ENCODE data around the gene KTN1. TPM values are rescaled to one million over a fixed set of nuclear protein-coding genes. Genes with fewer than 3 reads are reported as not detected.
A peak's percentile ranks its signal among the peaks of the same experiment; 100 is the strongest.

The KTN1 gene
- total and polyA plus RNA-seq, 7 experiments from 2014 or later: 20.3 to 131 (median 90.7) TPM

DNA sequence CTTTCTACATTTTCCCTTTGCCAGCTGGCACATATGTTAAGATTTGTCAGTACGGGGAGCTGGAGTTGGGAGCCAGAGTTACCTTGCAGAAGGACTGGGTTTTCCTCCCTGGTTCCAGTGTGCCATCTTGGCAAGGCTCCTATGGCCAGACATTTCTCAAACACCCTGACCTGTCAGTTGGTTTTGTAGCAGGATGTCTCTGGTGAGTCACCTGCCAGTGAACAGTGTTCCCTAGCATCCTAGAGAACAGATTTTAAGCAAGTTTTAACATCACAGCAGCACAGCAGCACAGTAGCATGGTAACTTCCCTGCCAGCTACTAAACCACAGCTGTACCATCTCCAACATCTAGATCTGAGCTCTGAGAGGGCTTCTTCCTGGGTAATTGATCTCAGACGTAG lies 26.2 kb upstream of the KTN1 start:
- intact Hi-C loops (cut with micrococcal nuclease): no loop called here
- no peaks in the 10 kb centered on the region for H3K27me3 Mint-ChIP-seq

DNA sequence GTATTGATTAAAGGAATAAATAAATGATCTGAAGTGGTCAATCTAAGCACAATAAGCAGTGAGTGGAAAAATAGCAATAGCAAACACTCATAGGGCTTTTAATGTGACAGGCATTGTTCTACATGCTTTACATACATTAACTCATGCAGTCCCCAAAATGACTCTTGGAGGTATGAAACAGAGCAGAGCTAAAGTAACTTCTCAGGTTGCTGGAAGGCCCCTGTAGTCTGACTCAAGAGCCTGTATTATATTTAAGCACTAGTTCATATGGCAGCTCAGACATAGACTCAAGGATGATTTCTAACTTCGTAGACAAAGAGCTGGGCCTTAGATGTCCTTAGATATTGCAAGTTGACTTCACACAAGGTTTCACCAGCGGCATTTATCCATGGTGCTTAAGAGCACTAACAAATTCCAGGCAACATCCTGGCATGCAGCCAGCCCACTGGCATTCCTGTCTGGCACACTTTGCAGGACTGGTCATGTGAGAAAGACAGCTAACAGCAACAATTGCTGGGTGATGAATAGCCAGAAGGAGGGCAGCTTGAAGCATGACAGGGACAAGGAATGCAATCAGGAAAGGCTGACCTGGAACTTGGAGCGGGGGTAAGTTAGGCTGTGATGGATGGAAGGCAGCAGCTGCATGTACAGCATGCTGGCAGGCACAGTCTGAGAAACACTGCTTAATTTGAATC lies 22.9 kb upstream of the KTN1 start:
- Histone ChIP-seq H3K9me3 (ENCODE audit: control insufficient read depth in 2 of 3, low read length in 3 of 3) (no peaks in the 10 kb centered on the region), H3K27ac (ENCODE audit: low read depth, low read length) (no peak overlapping the region), H3K4me3 (ENCODE audit: low read length) (no peak overlapping the region), H3K4me1 (ENCODE audit: control insufficient read depth in 2 of 2, insufficient read depth in 2 of 2, low read length in 2 of 2) (no peaks in the 10 kb centered on the region), H3K36me3 (ENCODE audit: control insufficient read depth in 2 of 3, insufficient read depth in 3 of 3, low read length in 3 of 3) (no peaks in the 10 kb centered on the region), H3K27me3 (ENCODE audit: control insufficient read depth in 2 of 2, insufficient read depth in 2 of 2, low read length in 2 of 2) (no peaks in the 10 kb centered on the region)
- CTCF ChIA-PET: no interaction called here
- H3K4me3 Mint-ChIP-seq: no peak overlapping the region
- peaks cover 0 to 25% (median 6%) of the 10 kb centered on the region in 11 donors for H3K9me3 Mint-ChIP-seq
- no peak for DNase-seq
- H3K27me3 Mint-ChIP-seq: no peaks in the 10 kb centered on the region
- ATAC-seq: no peak
- H3K27ac Mint-ChIP-seq: no peak overlapping the region
- peaks cover 0 to 30% (median 14%) of the 10 kb centered on the region in 5 donors for H3K36me3 Mint-ChIP-seq
- POLR2A ChIA-PET: no interaction called here
- H3K4me1 Mint-ChIP-seq: no peaks in the 10 kb centered on the region
- intact Hi-C loops (cut with micrococcal nuclease): no loop called here

More for the DNA sequence above, 26.2 kb upstream of the KTN1 start:
- ATAC-seq: no peak
- H3K9me3 ChIP-seq (ENCODE audit: control insufficient read depth in 2 of 3, low read length in 3 of 3): no peaks in the 10 kb centered on the region
- no peaks in the 10 kb centered on the region for H3K36me3 ChIP-seq (ENCODE audit: control insufficient read depth in 2 of 3, insufficient read depth in 3 of 3, low read length in 3 of 3)
- ChIA-PET POLR2A (no interaction called here), CTCF (no interaction called here)
- peaks cover 0 to 30% (median 6%) of the 10 kb centered on the region in 11 donors for H3K9me3 Mint-ChIP-seq
- no peak overlapping the region for H3K27ac Mint-ChIP-seq
- H3K4me3 Mint-ChIP-seq: no peak overlapping the region
- H3K27ac ChIP-seq (ENCODE audit: low read depth, low read length): no peak overlapping the region
- no peaks in the 10 kb centered on the region for H3K27me3 ChIP-seq (ENCODE audit: control insufficient read depth in 2 of 2, insufficient read depth in 2 of 2, low read length in 2 of 2)
- H3K4me1 ChIP-seq (ENCODE audit: control insufficient read depth in 2 of 2, insufficient read depth in 2 of 2, low read length in 2 of 2): no peaks in the 10 kb centered on the region
- no peaks in the 10 kb centered on the region for H3K4me1 Mint-ChIP-seq
- peaks cover 0 to 27% (median 14%) of the 10 kb centered on the region in 5 donors for H3K36me3 Mint-ChIP-seq
- no peak for DNase-seq
- H3K4me3 ChIP-seq (ENCODE audit: low read length): no peak overlapping the region

- peaks cover 0 to 2% (median 0%) of the 10 kb centered on the region in 5 donors for H3K27me3 Mint-ChIP-seq
- Histone ChIP-seq H3K4me3 (ENCODE audit: low read length) (no peak overlapping the region), H3K9me3 (ENCODE audit: control insufficient read depth in 2 of 3, low read length in 3 of 3) (no peaks in the 10 kb centered on the region), H3K27ac (ENCODE audit: low read depth, low read length) (no peak overlapping the region), H3K27me3 (ENCODE audit: control insufficient read depth in 2 of 2, insufficient read depth in 2 of 2, low read length in 2 of 2) (no peaks in the 10 kb centered on the region), H3K36me3 (ENCODE audit: control insufficient read depth in 2 of 3, insufficient read depth in 3 of 3, low read length in 3 of 3) (no peaks in the 10 kb centered on the region), H3K4me1 (ENCODE audit: control insufficient read depth in 2 of 2, insufficient read depth in 2 of 2, low read length in 2 of 2) (no peaks in the 10 kb centered on the region)
- no peaks in the 10 kb centered on the region for H3K9me3 Mint-ChIP-seq
- no peak for DNase-seq
- H3K27ac Mint-ChIP-seq: no peak overlapping the region
- peaks cover 0 to 1% (median 0%) of the 10 kb centered on the region in 7 donors for H3K4me1 Mint-ChIP-seq
- H3K36me3 Mint-ChIP-seq: peaks cover 0 to 19% (median 3%) of the 10 kb centered on the region in 5 donors
- no peak for ATAC-seq
- ChIA-PET CTCF (interaction anchor here (0.6 kb wide), 1 partner anchor 981 kb away, joined by 3 read pairs; no protein-coding TSS in a partner anchor), POLR2A (no interaction called here)
- no peak overlapping the region for H3K4me3 Mint-ChIP-seq
- intact Hi-C loops (cut with micrococcal nuclease): no loop called here
Observed at GRCh38 chr14:55562135-55562534, 17.9 kb upstream of the KTN1 start.

DNA sequence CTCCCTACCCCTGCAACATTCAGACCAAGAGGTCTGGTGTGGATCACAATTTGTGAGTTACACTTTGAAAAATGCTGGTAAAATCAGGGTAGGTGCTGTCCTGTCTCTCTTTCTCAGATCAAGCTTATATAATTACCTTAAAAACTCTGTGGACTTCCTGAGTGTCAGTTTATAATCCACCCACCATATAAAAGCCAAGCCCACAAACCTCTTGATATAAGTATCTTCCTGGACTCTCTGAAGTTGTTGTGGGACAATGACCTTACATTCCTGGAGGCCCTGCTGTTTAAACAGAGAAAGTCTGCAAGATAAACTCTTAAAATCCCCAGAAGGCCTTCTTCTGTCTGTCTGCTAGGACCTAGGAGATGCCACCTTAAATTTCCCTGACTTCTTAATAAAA lies 11.4 kb upstream of the KTN1 start:
- H3K9me3 ChIP-seq (ENCODE audit: control insufficient read depth in 2 of 3, low read length in 3 of 3): no peaks in the 10 kb centered on the region
- ATAC-seq (no peak), DNase-seq (no peak)
- no peaks in the 10 kb centered on the region for H3K4me1 ChIP-seq (ENCODE audit: control insufficient read depth in 2 of 2, insufficient read depth in 2 of 2, low read length in 2 of 2)
- ChIA-PET CTCF (interaction anchor here (1.1 kb wide), 1 partner anchor 7 kb away, joined by 4 read pairs; no protein-coding TSS in a partner anchor), POLR2A (interaction anchor here (0.8 to 1.1 kb wide), 2 partner anchors 9 to 1011 kb away, joined by 3 read pairs; partner anchors contain the start of gene TMEM260)
- H3K27me3 ChIP-seq (ENCODE audit: control insufficient read depth in 2 of 2, insufficient read depth in 2 of 2, low read length in 2 of 2): no peaks in the 10 kb centered on the region
- Mint-ChIP-seq H3K9me3 (peaks cover 0 to 4% (median 0%) of the 10 kb centered on the region in 11 donors), H3K4me1 (peaks cover 0 to 1% (median 0%) of the 10 kb centered on the region in 7 donors), H3K4me3 (no peak overlapping the region), H3K27ac (no peak overlapping the region), H3K36me3 (peaks cover 0 to 13% (median 3%) of the 10 kb centered on the region in 5 donors), H3K27me3 (peaks cover 0 to 6% (median 2%) of the 10 kb centered on the region in 5 donors)
- no peak overlapping the region for H3K4me3 ChIP-seq (ENCODE audit: low read length)
- no peaks in the 10 kb centered on the region for H3K36me3 ChIP-seq (ENCODE audit: control insufficient read depth in 2 of 3, insufficient read depth in 3 of 3, low read length in 3 of 3)
- H3K27ac ChIP-seq (ENCODE audit: low read depth, low read length): no peak overlapping the region
- intact Hi-C loops (cut with micrococcal nuclease): no loop called here

GRCh38 chr14:55571125-55571889 lies 8.7 kb upstream of the KTN1 start:
- H3K27ac Mint-ChIP-seq: no peak overlapping the region
- no peak overlapping the region for H3K27ac ChIP-seq (ENCODE audit: low read depth, low read length)
- H3K36me3 ChIP-seq (ENCODE audit: control insufficient read depth in 2 of 3, insufficient read depth in 3 of 3, low read length in 3 of 3): no peaks in the 10 kb centered on the region
- CTCF ChIA-PET: no interaction called here
- DNase-seq: no peak
- no peaks in the 10 kb centered on the region for H3K4me1 Mint-ChIP-seq
- no peaks in the 10 kb centered on the region for H3K27me3 ChIP-seq (ENCODE audit: control insufficient read depth in 2 of 2, insufficient read depth in 2 of 2, low read length in 2 of 2)
- peak overlapping the region in 1 of 10 donors; percentile 25 for H3K4me3 Mint-ChIP-seq
- peaks cover 0 to 13% (median 0%) of the 10 kb centered on the region in 5 donors for H3K36me3 Mint-ChIP-seq
- peaks cover 0 to 6% (median 0%) of the 10 kb centered on the region in 5 donors for H3K27me3 Mint-ChIP-seq
- intact Hi-C loops (cut with micrococcal nuclease): no loop called here
- ATAC-seq: no peak
- peaks cover 0 to 4% (median 0%) of the 10 kb centered on the region in 11 donors for H3K9me3 Mint-ChIP-seq
- no peaks in the 10 kb centered on the region for H3K4me1 ChIP-seq (ENCODE audit: control insufficient read depth in 2 of 2, insufficient read depth in 2 of 2, low read length in 2 of 2)
- H3K4me3 ChIP-seq (ENCODE audit: low read length): no peak overlapping the region
- H3K9me3 ChIP-seq (ENCODE audit: control insufficient read depth in 2 of 3, low read length in 3 of 3): no peaks in the 10 kb centered on the region
- POLR2A ChIA-PET: no interaction called here

DNA sequence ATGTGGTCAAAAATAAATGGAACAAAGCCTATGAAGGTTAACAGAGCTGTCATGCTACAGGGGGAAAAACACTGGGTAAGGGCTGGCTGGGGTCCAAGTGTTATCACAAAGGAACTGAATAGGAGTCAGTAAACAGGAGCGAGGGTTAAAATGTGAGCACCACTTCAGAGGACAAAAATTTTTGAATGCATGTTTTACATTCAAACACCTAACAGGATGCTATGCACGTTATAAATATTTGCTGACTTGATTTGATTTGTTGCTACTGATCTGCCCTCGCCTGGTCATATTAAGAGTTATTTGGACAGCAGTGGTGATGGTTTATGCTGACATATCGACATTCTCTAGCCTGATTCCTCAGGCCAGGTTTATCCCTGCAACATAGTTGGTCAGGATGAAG lies 7.4 kb upstream of the KTN1 start:
- POLR2A ChIA-PET: no interaction called here
- no peak overlapping the region for H3K27ac Mint-ChIP-seq
- H3K27me3 Mint-ChIP-seq: peaks cover 0 to 6% (median 0%) of the 10 kb centered on the region in 5 donors
- intact Hi-C loops (cut with micrococcal nuclease): no loop called here
- ATAC-seq: no peak
- H3K36me3 Mint-ChIP-seq: peaks cover 0 to 13% (median 0%) of the 10 kb centered on the region in 5 donors
- CTCF ChIA-PET: no interaction called here
- H3K27ac ChIP-seq (ENCODE audit: low read depth, low read length): no peak overlapping the region
- H3K27me3 ChIP-seq (ENCODE audit: control insufficient read depth in 2 of 2, insufficient read depth in 2 of 2, low read length in 2 of 2): no peaks in the 10 kb centered on the region
- H3K9me3 ChIP-seq (ENCODE audit: control insufficient read depth in 2 of 3, low read length in 3 of 3): no peaks in the 10 kb centered on the region
- no peak for DNase-seq
- H3K36me3 ChIP-seq (ENCODE audit: control insufficient read depth in 2 of 3, insufficient read depth in 3 of 3, low read length in 3 of 3): no peaks in the 10 kb centered on the region
- H3K4me3 ChIP-seq (ENCODE audit: low read length): no peak overlapping the region
- peaks cover 0 to 4% (median 0%) of the 10 kb centered on the region in 11 donors for H3K9me3 Mint-ChIP-seq
- no peaks in the 10 kb centered on the region for H3K4me1 ChIP-seq (ENCODE audit: control insufficient read depth in 2 of 2, insufficient read depth in 2 of 2, low read length in 2 of 2)
- H3K4me3 Mint-ChIP-seq: no peak overlapping the region
- peaks cover 0 to 3% (median 0%) of the 10 kb centered on the region in 7 donors for H3K4me1 Mint-ChIP-seq

Data from naive thymus-derived CD4-positive, alpha-beta T cell (primary cell).